Activated T-helper 1 cell treated with anti-CD3 and anti-CD28 coated beads, Interleukin-2, amount 50 U/mL, for 16 hours (primary cell): ENCODE data around the gene CEP350.
"Not testable (repeated sequence)": the region's sequence is repeated elsewhere in the genome, so short reads cannot be mapped to it uniquely, and the experiment has no call there.

Source experiments
- DNase-seq, 2 donors: peaks; one replicate each; pipeline ENCODE4 v3.0.0-alpha.2; 2020; ENCODE audit warnings: low read depth in 1 of 2, low spot score in 1 of 2

Gene CEP350

GRCh38 chr1:179990847-179991246, 36.2 kb downstream of the CEP350 start:
- DNase-seq = no peak

GRCh38 chr1:179995576-179995975, 41.0 kb downstream of the CEP350 start:
- DNase-seq = no peak

- DNase-seq = no peak
These were observed 41.5 kb downstream of the CEP350 start for GRCh38 chr1:179996099-179996498.

- DNase-seq = no peak
These were observed 46.0 kb downstream of the CEP350 start for GRCh38 chr1:180000575-180000974.

GRCh38 chr1:180002437-180002836, 47.8 kb downstream of the CEP350 start:
- no peak for DNase-seq

GRCh38 chr1:180003026-180003695, 48.6 kb downstream of the CEP350 start:
- DNase-seq = no peak

GRCh38 chr1:180006762-180007161, 52.2 kb downstream of the CEP350 start:
- DNase-seq = not testable (repeated sequence)

GRCh38 chr1:180020017-180020416, 65.4 kb downstream of the CEP350 start:
- no peak for DNase-seq

- DNase-seq = no peak
These were observed 71.9 kb downstream of the CEP350 start for GRCh38 chr1:180026556-180026955.

- DNase-seq = no peak
These were observed 73.4 kb downstream of the CEP350 start for GRCh38 chr1:180027949-180028445.

- no peak for DNase-seq
These were observed 74.3 kb downstream of the CEP350 start for GRCh38 chr1:180028864-180029263.

GRCh38 chr1:180029524-180030135, 75.0 kb downstream of the CEP350 start:
- no peak for DNase-seq

GRCh38 chr1:180031664-180032063, 77.1 kb downstream of the CEP350 start:
- DNase-seq = no peak

GRCh38 chr1:180033390-180033789, 78.8 kb downstream of the CEP350 start:
- DNase-seq = no peak

- DNase-seq = no peak
These were observed 85.4 kb downstream of the CEP350 start for GRCh38 chr1:180040034-180040433.

GRCh38 chr1:180041582-180041981, 87.0 kb downstream of the CEP350 start:
- DNase-seq = no peak

GRCh38 chr1:180042988-180043622, 88.5 kb downstream of the CEP350 start:
- DNase-seq = no peak

- no peak for DNase-seq
These were observed 89.2 kb downstream of the CEP350 start for GRCh38 chr1:180043785-180044184.

- no peak for DNase-seq
These were observed 92.1 kb downstream of the CEP350 start for GRCh38 chr1:180046674-180047073.

- DNase-seq = no peak
These were observed 99.3 kb downstream of the CEP350 start for GRCh38 chr1:180053594-180054567.

- DNase-seq = no peak
These were observed 103.3 kb downstream of the CEP350 start for GRCh38 chr1:180057883-180058396.
